B cell (primary cell): ENCODE data around the gene KRT9. TPM values are rescaled to one million over a fixed set of nuclear protein-coding genes. Genes with fewer than 3 reads are reported as not detected.

Experiments used
- ATAC-seq: fragments of 200-7000 bp; cut with Tn5 transposase; one replicate; pipeline ENCODE4 v1.10.0; 2021; ENCODE audit warnings: low read depth, mild to moderate bottlenecking, moderate number of reproducible peaks, moderate library complexity
- CTCF ChIA-PET: fragments of 350-600 bp; sonication (Branson Sonifier 250); formaldehyde crosslinking; loops from one replicate; lab custom pipeline; 2021; ENCODE audit warnings: antibody characterized with exemption, inconsistent platforms; lab: Charles Lee
- POLR2A ChIA-PET: fragments of 350-600 bp; sonication (Branson Sonifier 250); formaldehyde crosslinking; loops from one replicate; lab custom pipeline; 2021; ENCODE audit warnings: antibody characterized with exemption; lab: Charles Lee
- DNase-seq: peaks from one replicate; pipeline ENCODE4 v3.0.0; 2013
- H2AFZ ChIP-seq: 2 replicates; pipeline ENCODE4 v1.6.1; 2012; ENCODE audit warnings: mild to moderate bottlenecking, low read depth, low read length; ENCODE audit not compliant: insufficient read depth, poor library complexity, severe bottlenecking
- H3K27ac ChIP-seq, 2 donors: 1 replicate in 1 of 2; 2 replicates in 1 of 2; pipeline ENCODE4 v1.5.1; 2012 to 2013; ENCODE audit warnings: low read length in 2 of 2, mild to moderate bottlenecking in 2 of 2, moderate library complexity in 1 of 2
- H3K27me3 ChIP-seq, 4 experiments: fragments of 200-600 bp in 1 of 4; sonication (generic) in 1 of 4; replicated peaks in 1 of 4; 1 replicate in 2 of 4; 2 replicates in 2 of 4; pipeline versions ENCODE4 v1.6.1 to v1.7.0; 2013 to 2016; ENCODE audit warnings: low read length in 3 of 4, mild to moderate bottlenecking in 2 of 4, mixed read lengths in 1 of 4, moderate library complexity in 1 of 4; ENCODE audit not compliant: insufficient read depth in 4 of 4, control insufficient read depth in 3 of 4; ENCODE audit errors: control extremely low read depth in 1 of 4
- H3K36me3 ChIP-seq, 2 experiments: replicated peaks in 1 of 2; 1 replicate in 1 of 2; 2 replicates in 1 of 2; pipeline versions ENCODE4 v1.6.1 to v1.7.1; 2013; ENCODE audit warnings: low read length in 1 of 2; ENCODE audit not compliant: insufficient read depth in 2 of 2, control insufficient read depth in 1 of 2; ENCODE audit errors: control extremely low read depth in 1 of 2, extremely low read depth in 1 of 2
- H3K4me1 ChIP-seq, 2 donors: fragments of 200-600 bp in 1 of 2; sonication (generic) in 1 of 2; 1 replicate in 1 of 2; 2 replicates in 1 of 2; pipeline versions ENCODE4 v1.5.1 to v1.6.1; 2013 to 2017; ENCODE audit warnings: low read length in 2 of 2; ENCODE audit not compliant: control insufficient read depth in 2 of 2, insufficient read depth in 2 of 2
- H3K4me2 ChIP-seq: replicated peaks from 2 replicates; pipeline ENCODE3; 2012; ENCODE audit warnings: mild to moderate bottlenecking, low read depth, low read length; ENCODE audit not compliant: poor library complexity, severe bottlenecking
- H3K4me3 ChIP-seq, 5 experiments: fragments of 200-600 bp in 1 of 5; sonication (generic) in 1 of 5; 1 replicate in 3 of 5; 2 replicates in 2 of 5; pipeline versions ENCODE4 v1.5.1 to v1.7.0; 2011 to 2016; ENCODE audit warnings: low read length in 4 of 5, mild to moderate bottlenecking in 4 of 5, low read depth in 2 of 5, control low read depth in 1 of 5, moderate library complexity in 1 of 5; ENCODE audit not compliant: insufficient read depth in 1 of 5; ENCODE audit errors: control extremely low read depth in 1 of 5, extremely low read depth in 1 of 5
- H3K79me2 ChIP-seq: fragments of 200-600 bp; sonication (generic); one replicate; pipeline ENCODE4 v1.6.0; 2016; ENCODE audit warnings: low read length; ENCODE audit not compliant: control insufficient read depth, insufficient read depth
- H3K9ac ChIP-seq: fragments of 200-600 bp; sonication (generic); 2 replicates; pipeline ENCODE4 v1.6.1; 2017; ENCODE audit warnings: mild to moderate bottlenecking, low read length, moderate library complexity
- H3K9me3 ChIP-seq, 3 donors: one replicate each; pipeline versions ENCODE4 v1.6.1 to v1.7.1; 2013; ENCODE audit warnings: low read length in 2 of 3; ENCODE audit not compliant: control insufficient read depth in 2 of 3, insufficient read depth in 1 of 3; ENCODE audit errors: control extremely low read depth in 1 of 3
- H4K20me1 ChIP-seq: 2 replicates; pipeline ENCODE4 v1.6.0; 2012; ENCODE audit warnings: mild to moderate bottlenecking, low read length; ENCODE audit not compliant: insufficient read depth, control insufficient read depth, poor library complexity, severe bottlenecking
- H3K27ac Mint-ChIP-seq: one replicate; pipeline ENCODE4 v1.8.0; 2021; ENCODE audit warnings: mixed read lengths
- H3K27me3 Mint-ChIP-seq: one replicate; pipeline ENCODE4 v1.8.0; 2021; ENCODE audit warnings: mixed read lengths
- H3K4me1 Mint-ChIP-seq: one replicate; pipeline ENCODE4 v1.8.0; 2021; ENCODE audit warnings: mixed read lengths
- H3K4me3 Mint-ChIP-seq: one replicate; pipeline ENCODE4 v1.8.0; 2021; ENCODE audit warnings: mixed read lengths
- H3K9me3 Mint-ChIP-seq: one replicate; pipeline ENCODE4 v1.8.0; 2022; ENCODE audit warnings: mixed read lengths; ENCODE audit not compliant: insufficient read depth
- CTCF ChIP-seq: fragments of 200-600 bp; IDR thresholded peaks from one replicate; pipeline ENCODE4 v1.8.0; 2022; ENCODE audit warnings: antibody characterized with exemption, mild to moderate bottlenecking
- EZH2 ChIP-seq: IDR thresholded peaks from 2 replicates; pipeline ENCODE4 v1.6.1; 2012; ENCODE audit warnings: borderline replicate concordance, low read depth, mild to moderate bottlenecking, moderate library complexity, low read length; ENCODE audit not compliant: insufficient read depth, poor library complexity, severe bottlenecking
- WGBS: methylation state at CpG from one replicate; pipeline ENCODE4 v1.1.5; 2013; ENCODE audit warnings: missing lambda C conversion rate; ENCODE audit not compliant: insufficient coverage; 5-methylcytosine and 5-hydroxymethylcytosine counted together
- intact Hi-C: fragments of 100-400 bp; cut with micrococcal nuclease; formaldehyde crosslinking; loops from one replicate; pipeline ENCODE4 v1.10.0; 2022
- polyA plus RNA-seq: library from polyadenylated mRNA; depleted of rRNA; stranded (reverse); fragments of >200 nt; gene quantifications from 2 replicates; pipeline ENCODE4 v1.2.3, GENCODE V29; 2012
- total RNA-seq, 2 donors: library from RNA; stranded (reverse); fragments of 120-200 nt in 1 of 2; gene quantifications; 1 replicate in 1 of 2; 2 replicates in 1 of 2; pipeline versions ENCODE4 v1.2.3 to v1.2.4, GENCODE V29; 2013 to 2022

KRT9 gene
- total and polyA plus RNA-seq, 2 donors (not counting 1 experiment from before 2014, with no cell fraction given): not detected

DNA sequence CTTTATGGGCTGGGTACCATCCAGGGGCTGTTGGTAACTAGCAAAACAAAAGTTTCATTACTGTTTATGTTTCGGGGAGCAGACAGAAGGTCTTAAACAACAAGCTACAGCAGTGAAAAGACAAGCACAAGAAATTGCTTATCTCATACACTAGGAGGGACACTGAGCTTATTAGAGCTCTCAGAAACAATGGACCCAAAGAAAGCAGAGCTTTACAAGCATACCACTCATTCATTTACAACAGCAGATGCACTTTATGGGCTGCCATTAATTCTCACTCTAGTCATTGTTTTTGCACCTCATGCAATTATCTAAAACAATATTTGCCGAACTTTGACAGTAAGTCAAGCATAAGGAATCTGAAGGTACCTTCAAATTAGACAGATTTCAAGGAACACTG lies 30.7 kb upstream of the KRT9 start:
- intact Hi-C loops: no loop called here
- TF ChIP-seq CTCF (no peak), EZH2 (no peak)
- Histone ChIP-seq H3K36me3 (no peaks in the 10 kb centered on the region), H3K79me2 (no peaks in the 10 kb centered on the region), H3K9ac (no peak overlapping the region), H3K27me3 (peaks cover 0 to 2% (median 0%) of the 10 kb centered on the region in 4 experiments), H3K4me3 (no peak overlapping the region), H3K4me1 (no peaks in the 10 kb centered on the region), H4K20me1 (no peaks in the 10 kb centered on the region), H3K27ac (no peak overlapping the region), H3K9me3 (peaks cover 2 to 9% (median 8%) of the 10 kb centered on the region in 3 donors), H2AFZ (no peak overlapping the region), H3K4me2 (no peak overlapping the region)
- CTCF ChIA-PET: no interaction called here
- no peak overlapping the region for H3K27ac Mint-ChIP-seq
- H3K27me3 Mint-ChIP-seq: peaks cover 42% of the 10 kb centered on the region
- 88% methylated on average over 1 of the region's 2 CpGs for WGBS
- ATAC-seq: no peak
- H3K4me1 Mint-ChIP-seq: no peaks in the 10 kb centered on the region
- DNase-seq: no peak
- peaks cover 10% of the 10 kb centered on the region for H3K9me3 Mint-ChIP-seq
- POLR2A ChIA-PET: no interaction called here
- H3K4me3 Mint-ChIP-seq: no peak overlapping the region

DNA sequence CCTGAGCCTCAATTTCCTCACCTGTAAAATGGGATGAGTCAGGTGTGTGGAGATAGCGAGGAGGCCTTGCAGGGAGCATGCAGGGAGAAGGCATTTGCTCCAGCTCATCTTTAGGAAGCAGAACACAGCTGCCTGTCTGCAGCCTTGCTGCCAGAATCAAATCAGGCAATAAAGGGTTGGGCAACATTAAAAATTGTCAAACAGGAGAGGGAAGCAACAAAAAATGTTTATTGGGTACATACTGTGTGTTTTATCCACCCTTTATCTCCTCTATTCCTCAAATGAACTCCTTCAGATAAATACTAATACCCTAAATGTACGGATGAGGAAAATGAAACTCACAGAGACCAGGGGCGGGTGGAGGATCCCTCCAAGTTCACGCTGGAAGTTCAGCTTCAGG lies 28.5 kb upstream of the KRT9 start:
- POLR2A ChIA-PET: no interaction called here
- CTCF ChIA-PET: no interaction called here

More for the DNA sequence above, 28.5 kb upstream of the KRT9 start:
- H3K4me3 ChIP-seq: no peak overlapping the region
- no peak overlapping the region for H3K4me2 ChIP-seq
- intact Hi-C loops: no loop called here
- H3K27me3 ChIP-seq: no peaks in the 10 kb centered on the region
- Mint-ChIP-seq H3K9me3 (no peaks in the 10 kb centered on the region), H3K4me1 (no peaks in the 10 kb centered on the region), H3K27me3 (peaks cover 38% of the 10 kb centered on the region), H3K4me3 (no peak overlapping the region), H3K27ac (no peak overlapping the region)
- no peaks in the 10 kb centered on the region for H3K79me2 ChIP-seq
- no peak for ATAC-seq
- no peaks in the 10 kb centered on the region for H3K36me3 ChIP-seq
- TF ChIP-seq EZH2 (no peak), CTCF (no peak)
- peaks cover 0 to 5% (median 0%) of the 10 kb centered on the region in 3 donors for H3K9me3 ChIP-seq
- no peak overlapping the region for H3K27ac ChIP-seq
- H3K4me1 ChIP-seq: no peaks in the 10 kb centered on the region
- no peaks in the 10 kb centered on the region for H4K20me1 ChIP-seq
- DNase-seq: no peak
- no peak overlapping the region for H3K9ac ChIP-seq
- H2AFZ ChIP-seq: no peak overlapping the region
- 93% methylated on average over 3 of the region's 4 CpGs for WGBS
